ENCODE measurements around the gene CYP19A1.

- TF ChIP-seq CTCF (IDR thresholded peaks at IDR 0.05), result no peak
- TF ChIP-seq POLR2A (IDR thresholded peaks at IDR 0.05), result no peak
These were observed 16.7 kb upstream of the CYP19A1 start for GRCh38 chr15:51355096-51355495.
